ENCODE data around the gene OGN. TPM values are rescaled to one million over a fixed set of nuclear protein-coding genes. Genes with fewer than 3 reads are reported as not detected.

The OGN gene
- polyA plus RNA-seq, 4 donors = 72.1 to 99.0 (median 81.5) TPM

- no peak for DNase-seq (ENCODE audit: low read depth in 4 of 4, low spot score in 3 of 4)
These were observed 2.1 kb upstream of the OGN start for GRCh38 chr9:92406477-92406876.

- DNase-seq (ENCODE audit: low read depth in 4 of 4, low spot score in 3 of 4) = no peak
These were observed 1.4 kb upstream of the OGN start for GRCh38 chr9:92405818-92406217.

- no peak for DNase-seq (ENCODE audit: low read depth in 4 of 4, low spot score in 3 of 4)
These were observed 1.3 kb downstream of the OGN start for GRCh38 chr9:92402826-92403745.

- DNase-seq (ENCODE audit: low read depth in 4 of 4, low spot score in 3 of 4) = no peak
These were observed 2.0 kb downstream of the OGN start for GRCh38 chr9:92402360-92402759.

- no peak for DNase-seq (ENCODE audit: low read depth in 4 of 4, low spot score in 3 of 4)
These were observed 6.5 kb downstream of the OGN start for GRCh38 chr9:92397853-92398252.

GRCh38 chr9:92395617-92396016 is 8.8 kb downstream of the OGN start:
- DNase-seq (ENCODE audit: low read depth in 4 of 4, low spot score in 3 of 4) = no peak

- DNase-seq (ENCODE audit: low read depth in 4 of 4, low spot score in 3 of 4) = no peak
These were observed 10.7 kb downstream of the OGN start for GRCh38 chr9:92393686-92394085.

GRCh38 chr9:92392690-92393089 is 11.7 kb downstream of the OGN start:
- no peak for DNase-seq (ENCODE audit: low read depth in 4 of 4, low spot score in 3 of 4)

- DNase-seq (ENCODE audit: low read depth in 4 of 4, low spot score in 3 of 4) = no peak
These were observed 18.4 kb downstream of the OGN start for GRCh38 chr9:92385953-92386352.

GRCh38 chr9:92385477-92385876 is 18.9 kb downstream of the OGN start:
- DNase-seq (ENCODE audit: low read depth in 4 of 4, low spot score in 3 of 4) = no peak

GRCh38 chr9:92385001-92385400 is 19.4 kb downstream of the OGN start:
- no peak for DNase-seq (ENCODE audit: low read depth in 4 of 4, low spot score in 3 of 4)

- DNase-seq (ENCODE audit: low read depth in 4 of 4, low spot score in 3 of 4) = no peak
These were observed 20.0 kb downstream of the OGN start for GRCh38 chr9:92384375-92384774.

GRCh38 chr9:92381775-92382174 is 22.6 kb downstream of the OGN start:
- DNase-seq (ENCODE audit: low read depth in 4 of 4, low spot score in 3 of 4) = no peak

- DNase-seq (ENCODE audit: low read depth in 4 of 4, low spot score in 3 of 4) = no peak
These were observed 23.8 kb downstream of the OGN start for GRCh38 chr9:92380603-92381002.

- DNase-seq (ENCODE audit: low read depth in 4 of 4, low spot score in 3 of 4) = no peak
These were observed 25.4 kb downstream of the OGN start for GRCh38 chr9:92378865-92379560.

GRCh38 chr9:92377876-92378275 is 26.5 kb downstream of the OGN start:
- DNase-seq (ENCODE audit: low read depth in 4 of 4, low spot score in 3 of 4) = no peak

GRCh38 chr9:92373167-92373566 is 31.2 kb downstream of the OGN start:
- no peak for DNase-seq (ENCODE audit: low read depth in 4 of 4, low spot score in 3 of 4)

GRCh38 chr9:92369075-92369474 is 35.3 kb downstream of the OGN start:
- no peak for DNase-seq (ENCODE audit: low read depth in 4 of 4, low spot score in 3 of 4)

GRCh38 chr9:92360083-92360482 is 44.3 kb downstream of the OGN start:
- no peak for DNase-seq (ENCODE audit: low read depth in 4 of 4, low spot score in 3 of 4)

GRCh38 chr9:92359394-92359995 is 44.9 kb downstream of the OGN start:
- no peak for DNase-seq (ENCODE audit: low read depth in 4 of 4, low spot score in 3 of 4)

- no peak for DNase-seq (ENCODE audit: low read depth in 4 of 4, low spot score in 3 of 4)
These were observed 51.3 kb downstream of the OGN start for GRCh38 chr9:92353051-92353450.

- DNase-seq (ENCODE audit: low read depth in 4 of 4, low spot score in 3 of 4) = no peak
These were observed 53.6 kb downstream of the OGN start for GRCh38 chr9:92350740-92351133.
